Activated CD8-positive, alpha-beta memory T cell treated with anti-CD3 and anti-CD28 coated beads for 36 hours (primary cell): ENCODE results near the gene GPC5. TPM values are rescaled to one million over a fixed set of nuclear protein-coding genes. Genes with fewer than 3 reads are reported as not detected.
"Not testable (repeated sequence)": the region's sequence is repeated elsewhere in the genome, so short reads cannot be mapped to it uniquely, and the experiment has no call there.

Experiments used
- CTCF ChIA-PET: fragments of 350-600 bp; sonication (Branson Sonifier 250); formaldehyde crosslinking; loops from one replicate; lab custom pipeline; 2021; ENCODE audit warnings: antibody characterized with exemption; lab: Charles Lee
- POLR2A ChIA-PET: fragments of 350-600 bp; sonication (Branson Sonifier 250); formaldehyde crosslinking; loops from one replicate; lab custom pipeline; 2021; ENCODE audit warnings: antibody characterized with exemption; lab: Charles Lee
- total RNA-seq, 2 experiments: library from RNA; stranded (reverse); gene quantifications; one replicate each; pipeline ENCODE4 v1.2.3, GENCODE V29; 2021

Gene GPC5
- under 1 TPM; 0.15 to 0.17 TPM for total RNA-seq

DNA sequence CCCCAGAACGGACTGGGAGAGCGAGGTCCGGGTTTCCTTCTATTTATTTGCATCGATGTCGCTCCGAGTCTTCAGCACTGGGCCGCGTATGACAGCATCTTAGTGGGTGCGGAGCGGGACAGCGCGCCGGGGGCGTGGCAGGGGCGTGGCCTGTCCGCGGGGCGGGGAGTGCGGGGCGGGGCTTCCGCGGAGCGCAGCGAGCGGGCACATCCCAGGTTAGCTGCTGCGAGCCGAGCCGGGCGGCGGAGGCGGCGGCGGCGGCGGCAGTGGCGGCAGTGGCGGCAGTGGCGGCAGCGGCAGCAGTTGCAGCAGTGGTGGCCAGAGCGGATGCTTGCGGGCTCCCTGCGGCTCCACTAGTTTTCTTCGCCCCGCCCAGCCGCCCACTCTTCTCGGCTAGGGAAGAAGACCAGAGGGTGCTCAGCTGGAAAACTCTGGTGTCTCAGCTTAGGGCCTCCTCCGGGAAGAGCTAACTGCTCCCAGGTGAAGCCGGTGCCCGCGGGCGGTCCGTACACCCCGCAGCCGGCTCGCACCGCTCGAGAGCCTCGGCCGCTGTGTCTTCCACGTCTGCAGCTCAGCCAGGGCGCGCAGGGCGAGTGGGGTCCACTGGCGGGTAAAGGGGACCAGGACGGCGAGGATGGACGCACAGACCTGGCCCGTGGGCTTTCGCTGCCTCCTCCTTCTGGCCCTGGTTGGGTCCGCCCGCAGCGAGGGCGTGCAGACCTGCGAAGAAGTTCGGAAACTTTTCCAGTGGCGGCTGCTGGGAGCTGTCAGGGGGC is at the start of gene GPC5:
Gene GPC5 (plus strand): TSS at position 209 of the 776 bp plus-strand sequence.
- POLR2A ChIA-PET = no interaction called here
- CTCF ChIA-PET = interaction anchor here (1.0 to 1.3 kb wide), 2 partner anchors 23 to 49 kb away, joined by 3 to 4 read pairs; no protein-coding TSS in a partner anchor

GRCh38 chr13:91348906-91349435 is 49.5 kb upstream of the GPC5 start:
- POLR2A ChIA-PET = interaction anchor here (0.8 to 0.9 kb wide), 2 partner anchors 9 to 11 kb away, joined by 3 to 4 read pairs; no protein-coding TSS in a partner anchor
- CTCF ChIA-PET = interaction anchor here (0.5 to 1.6 kb wide), 5 partner anchors 11 to 50 kb away, joined by 3 to 4 read pairs (median 3); partner anchors contain the start of gene GPC5

DNA sequence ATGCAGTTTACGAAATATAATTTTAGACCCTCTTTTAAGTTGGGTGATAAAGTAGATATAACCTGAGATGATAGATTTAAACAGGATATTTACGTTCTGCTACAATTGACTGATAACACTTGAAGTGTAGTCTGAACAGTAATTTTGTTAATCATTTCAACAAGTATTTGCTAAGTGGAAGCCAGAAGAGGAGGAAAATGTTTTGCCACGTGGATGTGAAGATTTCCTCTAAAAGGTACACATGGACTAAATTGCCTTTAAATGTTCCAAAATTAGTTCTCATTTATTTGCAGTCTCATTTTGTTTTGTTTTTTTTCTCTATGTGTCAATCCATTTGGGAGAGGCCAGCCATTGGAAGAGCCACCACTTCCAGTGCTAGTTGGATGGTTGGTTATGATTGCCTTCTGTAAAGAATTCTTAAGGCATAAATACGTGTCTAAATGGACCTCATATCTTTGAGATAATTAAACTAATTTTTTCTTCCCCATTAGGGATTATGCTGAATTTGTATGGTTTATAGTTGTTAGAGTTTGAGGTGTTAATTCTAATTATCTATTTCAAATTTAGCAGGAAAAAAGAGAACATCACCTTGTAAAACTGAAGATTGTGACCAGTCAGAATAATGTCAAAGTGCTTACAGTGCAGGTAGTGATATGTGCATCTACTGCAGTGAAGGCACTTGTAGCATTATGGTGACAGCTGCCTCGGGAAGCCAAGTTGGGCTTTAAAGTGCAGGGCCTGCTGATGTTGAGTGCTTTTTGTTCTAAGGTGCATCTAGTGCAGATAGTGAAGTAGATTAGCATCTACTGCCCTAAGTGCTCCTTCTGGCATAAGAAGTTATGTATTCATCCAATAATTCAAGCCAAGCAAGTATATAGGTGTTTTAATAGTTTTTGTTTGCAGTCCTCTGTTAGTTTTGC is 48.2 kb upstream of the GPC5 start:
- ChIA-PET POLR2A (interaction anchor here (0.9 to 1.0 kb wide), 2 partner anchors 8 to 9 kb away, joined by 3 read pairs; no protein-coding TSS in a partner anchor), CTCF (interaction anchor here (1.1 to 1.6 kb wide), 2 partner anchors 20 to 49 kb away, joined by 3 to 4 read pairs; partner anchors contain the start of gene GPC5)

DNA sequence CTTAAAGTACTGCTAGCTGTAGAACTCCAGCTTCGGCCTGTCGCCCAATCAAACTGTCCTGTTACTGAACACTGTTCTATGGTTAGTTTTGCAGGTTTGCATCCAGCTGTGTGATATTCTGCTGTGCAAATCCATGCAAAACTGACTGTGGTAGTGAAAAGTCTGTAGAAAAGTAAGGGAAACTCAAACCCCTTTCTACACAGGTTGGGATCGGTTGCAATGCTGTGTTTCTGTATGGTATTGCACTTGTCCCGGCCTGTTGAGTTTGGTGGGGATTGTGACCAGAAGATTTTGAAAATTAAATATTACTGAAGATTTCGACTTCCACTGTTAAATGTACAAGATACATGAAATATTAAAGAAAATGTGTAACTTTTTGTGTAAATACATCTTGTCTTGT is 47.3 kb upstream of the GPC5 start:
- ChIA-PET CTCF (no interaction called here), POLR2A (interaction anchor here (1.0 kb wide), 1 partner anchor 9 kb away, joined by 3 read pairs; no protein-coding TSS in a partner anchor)

GRCh38 chr13:91351980-91352379 is 46.4 kb upstream of the GPC5 start:
- CTCF ChIA-PET = no interaction called here
- POLR2A ChIA-PET = no interaction called here

GRCh38 chr13:91352891-91353290 is 45.5 kb upstream of the GPC5 start:
- POLR2A ChIA-PET, CTCF ChIA-PET: not testable (repeated sequence)

GRCh38 chr13:91353494-91353893 is 44.9 kb upstream of the GPC5 start:
- ChIA-PET CTCF (no interaction called here), POLR2A (no interaction called here)

- ChIA-PET CTCF (no interaction called here), POLR2A (no interaction called here)
These were observed 43.2 kb upstream of the GPC5 start for GRCh38 chr13:91355099-91355825.

GRCh38 chr13:91355826-91356710 is 42.4 kb upstream of the GPC5 start:
- ChIA-PET POLR2A (interaction anchor here (1.3 kb wide), 1 partner anchor 10 kb away, joined by 4 read pairs; no protein-coding TSS in a partner anchor), CTCF (no interaction called here)

GRCh38 chr13:91356919-91357612 is 41.4 kb upstream of the GPC5 start:
- CTCF ChIA-PET = no interaction called here
- POLR2A ChIA-PET = interaction anchor here (0.7 to 1.3 kb wide), 3 partner anchors 7 to 15 kb away, joined by 3 to 4 read pairs (median 3); no protein-coding TSS in a partner anchor

GRCh38 chr13:91357613-91358386 is 40.6 kb upstream of the GPC5 start:
- CTCF ChIA-PET = no interaction called here
- POLR2A ChIA-PET = interaction anchor here (0.7 to 1.9 kb wide), 3 partner anchors 8 to 16 kb away, joined by 3 to 8 read pairs (median 3); no protein-coding TSS in a partner anchor

DNA sequence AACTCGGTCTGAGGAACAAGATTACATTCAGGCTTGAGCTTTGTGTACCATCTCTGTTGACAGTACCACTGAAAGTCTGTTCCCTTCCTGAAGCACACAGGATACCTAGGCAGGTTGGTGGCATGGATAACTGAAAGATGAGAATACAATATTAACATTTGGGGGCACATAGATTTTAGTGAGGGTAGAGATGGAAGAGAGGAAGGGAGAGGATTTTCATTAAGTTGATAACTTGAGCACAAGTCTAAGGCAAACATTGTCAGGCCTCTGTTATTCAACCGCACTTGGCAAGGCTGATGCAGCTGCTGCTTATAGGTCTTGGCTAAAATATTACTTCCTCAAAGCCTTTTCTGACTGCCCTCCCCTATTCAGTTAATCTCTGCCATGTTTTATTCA is 40.0 kb upstream of the GPC5 start:
- POLR2A ChIA-PET = interaction anchor here (1.9 kb wide), 1 partner anchor 12 kb away, joined by 8 read pairs; no protein-coding TSS in a partner anchor
- CTCF ChIA-PET = no interaction called here

DNA sequence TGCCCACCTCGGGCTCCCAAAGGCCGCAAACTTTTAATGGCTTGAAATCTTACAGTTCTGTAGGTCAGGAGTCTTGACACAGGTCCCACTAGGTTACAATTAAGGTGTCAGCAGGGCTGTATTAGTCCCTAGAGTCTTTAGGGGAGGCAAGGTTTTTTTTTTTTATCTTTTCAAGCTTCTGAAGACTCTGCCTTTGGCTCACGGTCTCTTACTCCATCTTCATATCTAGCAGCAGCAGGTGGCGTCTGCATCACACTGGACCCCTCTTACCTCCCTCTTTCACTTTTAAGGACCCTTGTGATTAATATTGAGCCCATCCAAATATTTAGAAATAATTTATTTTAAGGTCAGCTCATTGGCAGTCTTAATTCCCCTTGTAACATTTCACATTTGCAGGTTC is 39.3 kb upstream of the GPC5 start:
- POLR2A ChIA-PET = interaction anchor here (1.1 to 1.9 kb wide), 3 partner anchors 9 to 13 kb away, joined by 3 to 8 read pairs (median 4); no protein-coding TSS in a partner anchor
- CTCF ChIA-PET = interaction anchor here (0.6 to 1.7 kb wide), 2 partner anchors 10 to 36 kb away, joined by 3 to 4 read pairs; no protein-coding TSS in a partner anchor

- ChIA-PET POLR2A (interaction anchor here (1.0 to 1.9 kb wide), 4 partner anchors 9 to 14 kb away, joined by 3 to 8 read pairs (median 4); partner anchors contain the start of gene MIR17HG), CTCF (interaction anchor here (0.6 to 1.7 kb wide), 2 partner anchors 10 to 36 kb away, joined by 3 to 4 read pairs; no protein-coding TSS in a partner anchor)
These were observed 38.8 kb upstream of the GPC5 start for GRCh38 chr13:91359631-91360030.

DNA sequence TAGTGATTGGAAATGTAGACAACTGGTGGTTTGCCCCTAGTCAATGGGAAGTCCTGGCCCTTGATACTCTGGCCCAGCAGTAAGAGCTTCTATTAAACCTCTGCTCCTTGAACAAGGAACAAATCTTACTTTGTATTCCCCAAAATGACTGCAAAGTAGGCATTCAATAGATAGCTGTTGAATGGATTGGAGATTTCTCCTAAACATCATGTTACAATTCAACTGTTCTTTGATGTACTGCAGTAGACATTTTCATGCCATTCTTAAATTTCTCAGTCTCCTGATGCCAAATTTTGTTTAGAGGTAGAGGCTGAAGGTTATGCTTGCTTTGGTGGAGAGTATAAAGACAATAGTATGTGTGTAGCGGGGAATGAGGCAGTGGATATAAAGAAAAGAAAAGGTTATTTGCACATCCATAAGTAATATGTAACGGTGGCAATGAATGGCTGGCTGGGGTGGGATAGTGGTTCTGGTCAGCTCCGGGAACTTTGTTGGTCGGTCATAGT is 38.1 kb upstream of the GPC5 start:
- CTCF ChIA-PET = interaction anchor here (1.7 kb wide), 1 partner anchor 11 kb away, joined by 4 read pairs; no protein-coding TSS in a partner anchor
- POLR2A ChIA-PET = interaction anchor here (1.0 to 1.2 kb wide), 3 partner anchors 10 to 13 kb away, joined by 3 to 4 read pairs (median 3); partner anchors contain the start of gene MIR17HG
